Transverse colon (tissue), 4 donors: ENCODE measurements around the gene PLOD3. TPM values are rescaled to one million over a fixed set of nuclear protein-coding genes. Genes with fewer than 3 reads are reported as not detected.

ENCODE experiments used
- DNase-seq: peaks from one replicate; pipeline ENCODE4 v3.0.0-alpha.2; 2019
- H3K27ac ChIP-seq, 4 donors: fragments of 200-600 bp; sonication (generic); 2 replicates each; pipeline ENCODE4 v1.5.1; 2016 to 2018; ENCODE audit warnings: inconsistent platforms in 4 of 4
- H3K27me3 ChIP-seq: fragments of 200-600 bp; sonication (generic); 2 replicates; pipeline ENCODE4 v1.5.1; 2017; ENCODE audit warnings: inconsistent platforms
- H3K36me3 ChIP-seq, 4 donors: fragments of 200-600 bp; sonication (generic); 2 replicates each; pipeline ENCODE4 v1.5.1; 2017 to 2019; ENCODE audit warnings: inconsistent platforms in 4 of 4
- H3K4me1 ChIP-seq, 4 donors: fragments of 200-600 bp; sonication (generic); 2 replicates each; pipeline ENCODE4 v1.5.1; 2017 to 2020; ENCODE audit warnings: inconsistent platforms in 4 of 4
- H3K4me3 ChIP-seq, 4 donors: fragments of 200-600 bp; sonication (generic); 1 replicate in 1 of 4; 2 replicates in 3 of 4; pipeline versions ENCODE4 v1.5.1 to v1.6.1; 2017 to 2019; ENCODE audit warnings: inconsistent platforms in 4 of 4
- H3K9me3 ChIP-seq, 2 donors: fragments of 200-600 bp; sonication (generic); 2 replicates each; pipeline ENCODE4 v1.5.1; 2017 to 2019; ENCODE audit warnings: inconsistent platforms in 2 of 2
- EP300 ChIP-seq: sonication (generic); formaldehyde crosslinking; IDR thresholded peaks from one replicate; pipeline ENCODE4 v1.6.1; 2017; ENCODE audit warnings: antibody characterized with exemption, low read depth
- POLR2A ChIP-seq: fragments of 450-650 bp; IDR thresholded peaks from one replicate; pipeline ENCODE4 v1.6.1; 2016; ENCODE audit warnings: antibody characterized with exemption, mild to moderate bottlenecking, moderate library complexity
- POLR2AphosphoS5 ChIP-seq, 3 donors: sonication (generic); formaldehyde crosslinking; IDR thresholded peaks; one replicate each; pipeline ENCODE4 v1.6.1; 2016; ENCODE audit warnings: antibody characterized with exemption in 3 of 3
- WGBS, 2 donors: methylation state at CpG; one replicate each; pipeline ENCODE4 v1.1.5; 2018; ENCODE audit warnings: low coverage in 1 of 2; 5-methylcytosine and 5-hydroxymethylcytosine counted together
- in situ Hi-C, 4 donors: fragments of 200-750 bp; cut with MboI; loops; one replicate each; pipeline versions ENCODE4 v1.15.0 to v1.15.1; 2017; ENCODE audit warnings: low sequenced_read_pairs in 3 of 4, low pct_ligation_motif_present in 1 of 4, low pct_unique_long_range_greater_than_20kb in 1 of 4
- intact Hi-C: fragments of 100-400 bp; cut with DNase I; formaldehyde crosslinking; loops from one replicate; pipeline ENCODE4 v1.15.1; 2023; ENCODE audit warnings: low total_unique reads
- total RNA-seq, 4 donors: library from RNA; depleted of rRNA; stranded (reverse); fragments of >200 nt; gene quantifications; one replicate each; pipeline ENCODE4 v1.1.0, GENCODE V29; 2016
- TF ChIP-seq, protein P1 (sequence below), 5 experiments: fragments of 200-600 bp in 3 of 5; fragments of 450-650 bp in 2 of 5; sonication (generic) in 3 of 5; IDR thresholded peaks; 1 replicate in 2 of 5; 2 replicates in 3 of 5; pipeline ENCODE4 v1.5.1; 2016 to 2017; ENCODE audit warnings: antibody characterized with exemption in 5 of 5, inconsistent platforms in 3 of 5, mild to moderate bottlenecking in 2 of 5, moderate library complexity in 1 of 5

The PLOD3 gene
- total RNA-seq, 4 donors from 2014 or later = 48.4 to 81.2 (median 60.8) TPM

DNA sequence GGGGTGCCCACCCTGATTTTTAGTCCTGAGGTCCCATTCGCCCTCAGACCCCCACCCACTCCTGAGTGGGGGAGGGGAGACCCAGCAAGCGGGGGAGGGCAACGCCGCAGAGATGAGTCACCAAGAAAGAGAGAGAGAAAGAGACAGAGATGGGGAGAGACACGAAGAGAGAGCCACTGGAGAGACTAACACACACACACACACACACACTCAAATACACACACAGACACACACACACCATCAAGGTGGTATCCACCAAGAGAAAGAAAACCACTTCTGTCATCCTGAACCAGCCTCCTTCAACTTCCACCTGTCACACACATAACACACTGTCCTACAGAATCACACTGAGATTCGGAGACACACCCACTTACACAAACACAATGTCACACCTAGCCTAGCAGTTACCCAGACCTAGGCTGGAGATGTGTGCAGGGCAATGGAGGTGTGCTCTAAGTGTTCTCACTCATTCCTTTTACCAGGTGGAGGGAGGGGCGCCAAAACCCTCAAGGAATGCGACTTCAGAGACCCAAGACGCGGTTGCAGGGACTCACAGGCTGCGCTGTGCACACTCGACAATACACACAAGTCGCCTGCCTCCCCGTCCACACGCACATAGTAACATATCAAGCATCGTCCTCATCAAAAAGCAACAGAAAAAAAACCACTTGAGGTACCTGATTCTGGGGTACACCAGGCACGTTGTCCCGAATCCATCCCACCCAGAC is 48.1 kb downstream of the PLOD3 start:
- Histone ChIP-seq H3K27me3 (peaks cover 98% of the 10 kb centered on the region), H3K4me3 (no peak overlapping the region), H3K9me3 (no peaks in the 10 kb centered on the region), H3K27ac (no peak overlapping the region), H3K36me3 (no peaks in the 10 kb centered on the region), H3K4me1 (peaks cover 21 to 51% (median 45%) of the 10 kb centered on the region in 4 donors)
- no peak for DNase-seq
- WGBS, 2 donors = 4 to 5% methylated on average over 5 to 18 of the region's 18 CpGs
- in situ Hi-C loops (no loop called here), intact Hi-C loops (no loop called here)
- TF ChIP-seq POLR2AphosphoS5 (IDR thresholded peaks at IDR 0.05) (no peak), POLR2A (no peak)

DNA sequence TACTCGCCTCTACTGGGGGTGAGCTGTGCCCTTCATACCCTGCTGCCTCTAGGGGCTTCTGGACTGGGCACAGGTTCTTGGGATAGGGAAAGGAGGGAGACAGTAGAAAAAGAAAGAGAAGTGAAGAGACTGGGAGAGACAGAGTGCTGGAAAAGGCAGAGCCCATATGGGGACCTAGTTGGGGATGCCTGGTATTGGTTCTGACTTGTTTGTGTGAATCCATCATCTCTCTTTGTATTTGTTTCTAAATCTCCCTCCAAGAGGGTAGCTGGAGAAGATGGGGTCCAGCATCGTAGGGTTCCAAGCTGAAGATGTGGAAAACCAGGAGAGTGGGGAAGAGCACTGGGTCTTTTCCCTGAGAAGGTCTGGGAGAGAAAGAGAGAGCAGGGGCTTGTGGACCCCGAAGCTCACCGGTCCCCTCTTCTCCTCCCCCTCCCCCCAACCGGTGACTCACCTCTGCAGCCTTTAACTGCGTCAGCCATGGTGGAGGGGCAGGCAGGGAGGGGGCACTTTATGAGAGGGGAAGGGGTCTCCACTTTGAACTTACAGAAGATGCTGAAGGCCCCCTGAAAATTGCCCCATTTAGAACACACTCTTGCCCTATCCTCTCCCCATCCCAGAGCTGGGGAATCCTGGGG is 48.9 kb downstream of the PLOD3 start:
- 8% methylated on average over 6 of the region's 6 CpGs; no CpG with 5 or more reads in 1 of the 2 donors for WGBS, 2 donors
- H3K4me3 ChIP-seq = no peak overlapping the region
- no peaks in the 10 kb centered on the region for H3K36me3 ChIP-seq
- H3K27ac ChIP-seq = no peak overlapping the region
- intact Hi-C loops = no loop called here
- DNase-seq = no peak
- in situ Hi-C loops = no loop called here
- no peaks in the 10 kb centered on the region for H3K9me3 ChIP-seq
- no peak for TF ChIP-seq EP300
- TF ChIP-seq, protein P1, sequence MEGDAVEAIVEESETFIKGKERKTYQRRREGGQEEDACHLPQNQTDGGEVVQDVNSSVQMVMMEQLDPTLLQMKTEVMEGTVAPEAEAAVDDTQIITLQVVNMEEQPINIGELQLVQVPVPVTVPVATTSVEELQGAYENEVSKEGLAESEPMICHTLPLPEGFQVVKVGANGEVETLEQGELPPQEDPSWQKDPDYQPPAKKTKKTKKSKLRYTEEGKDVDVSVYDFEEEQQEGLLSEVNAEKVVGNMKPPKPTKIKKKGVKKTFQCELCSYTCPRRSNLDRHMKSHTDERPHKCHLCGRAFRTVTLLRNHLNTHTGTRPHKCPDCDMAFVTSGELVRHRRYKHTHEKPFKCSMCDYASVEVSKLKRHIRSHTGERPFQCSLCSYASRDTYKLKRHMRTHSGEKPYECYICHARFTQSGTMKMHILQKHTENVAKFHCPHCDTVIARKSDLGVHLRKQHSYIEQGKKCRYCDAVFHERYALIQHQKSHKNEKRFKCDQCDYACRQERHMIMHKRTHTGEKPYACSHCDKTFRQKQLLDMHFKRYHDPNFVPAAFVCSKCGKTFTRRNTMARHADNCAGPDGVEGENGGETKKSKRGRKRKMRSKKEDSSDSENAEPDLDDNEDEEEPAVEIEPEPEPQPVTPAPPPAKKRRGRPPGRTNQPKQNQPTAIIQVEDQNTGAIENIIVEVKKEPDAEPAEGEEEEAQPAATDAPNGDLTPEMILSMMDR (IDR thresholded peaks at IDR 0.05) = no peak
- no peak for TF ChIP-seq POLR2AphosphoS5 (IDR thresholded peaks at IDR 0.05)
- no peak for TF ChIP-seq POLR2A
- H3K27me3 ChIP-seq = peaks cover 98% of the 10 kb centered on the region
- peaks cover 26 to 52% (median 46%) of the 10 kb centered on the region in 4 donors for H3K4me1 ChIP-seq

DNA sequence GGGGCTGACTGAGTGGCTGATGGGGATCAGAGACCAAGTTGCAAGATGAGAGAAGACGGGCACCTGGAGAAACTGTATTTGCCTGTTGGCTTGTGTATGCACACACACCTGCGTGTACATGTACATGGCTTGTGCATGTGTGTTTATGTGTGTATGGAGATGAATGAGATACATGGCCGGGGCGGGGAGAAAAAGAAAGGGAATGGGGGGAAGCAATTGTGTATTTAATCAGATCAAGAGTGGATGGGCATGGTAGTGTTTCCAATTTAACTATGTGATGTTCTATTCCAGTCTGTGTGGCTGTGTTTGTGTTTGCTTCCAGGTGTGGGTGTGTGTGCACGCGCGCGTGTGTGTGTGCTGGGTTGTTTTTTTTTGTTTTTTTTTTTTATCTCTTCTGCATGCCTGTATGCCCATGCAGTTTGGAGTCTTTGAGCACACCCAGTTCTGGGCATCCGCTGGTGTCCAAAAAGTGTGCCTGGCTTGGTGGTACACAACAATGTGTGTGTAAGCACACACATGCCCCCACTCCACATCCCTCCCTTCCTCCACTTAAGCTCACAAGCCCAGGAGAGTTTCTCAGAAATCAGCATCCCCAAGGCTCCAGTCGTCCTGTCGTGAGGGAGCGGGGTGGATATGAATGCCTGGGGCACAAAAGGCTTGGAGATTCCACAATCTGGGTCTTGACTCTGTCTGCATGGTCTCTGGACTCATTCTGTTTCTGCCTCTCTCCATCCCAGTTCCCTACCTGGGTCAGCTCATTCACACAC is 49.6 kb downstream of the PLOD3 start:
- Histone ChIP-seq H3K27me3 (peaks cover 98% of the 10 kb centered on the region), H3K36me3 (no peaks in the 10 kb centered on the region), H3K4me1 (peaks cover 29 to 52% (median 47%) of the 10 kb centered on the region in 4 donors), H3K27ac (no peak overlapping the region), H3K4me3 (no peak overlapping the region), H3K9me3 (no peaks in the 10 kb centered on the region)
- intact Hi-C loops (no loop called here), in situ Hi-C loops (no loop called here)
- TF ChIP-seq, protein P1 (IDR thresholded peaks at IDR 0.05) = no peak
- TF ChIP-seq POLR2A (no peak), EP300 (no peak), POLR2AphosphoS5 (IDR thresholded peaks at IDR 0.05) (no peak)
- DNase-seq = no peak
- WGBS, 2 donors = 4 to 9% methylated on average over 8 to 12 of the region's 12 CpGs

DNA sequence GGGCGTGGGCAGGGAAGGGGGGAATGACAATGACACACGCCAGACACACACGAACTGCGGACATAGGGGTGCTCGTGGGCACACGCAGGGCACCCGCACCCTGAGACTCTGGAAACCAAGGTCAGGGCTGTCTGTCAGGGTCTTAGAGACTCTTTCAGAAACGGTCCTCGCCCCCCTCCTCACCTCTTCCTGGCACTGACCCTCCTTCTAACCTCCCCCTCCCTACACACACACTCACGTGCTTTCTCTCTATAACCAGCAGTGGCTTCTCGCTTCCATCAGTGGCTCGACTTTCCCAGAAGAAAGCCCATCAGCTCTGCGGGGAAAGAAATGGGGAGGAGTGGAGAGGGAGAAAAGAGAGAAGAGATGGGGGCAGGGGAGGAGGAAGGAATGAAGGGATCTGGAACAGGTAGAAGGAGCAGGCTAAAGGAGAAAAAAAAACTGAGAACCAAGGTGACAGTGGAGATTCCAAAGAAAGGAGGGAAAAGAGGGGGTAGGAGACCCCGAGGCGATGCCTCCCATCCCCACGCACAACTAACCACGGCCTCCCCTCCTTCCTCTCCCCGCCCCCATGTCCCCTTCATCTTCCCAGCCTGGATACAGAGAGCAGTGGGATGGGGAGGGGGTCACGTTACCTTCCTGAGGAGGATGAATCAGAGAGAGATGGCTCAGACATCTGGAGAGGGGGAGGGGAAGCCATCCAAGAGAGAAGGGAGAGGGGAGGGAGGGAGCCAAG is 50.3 kb downstream of the PLOD3 start:
- DNase-seq = no peak
- in situ Hi-C loops (no loop called here), intact Hi-C loops (no loop called here)
- Histone ChIP-seq H3K9me3 (no peaks in the 10 kb centered on the region), H3K4me3 (no peak overlapping the region), H3K36me3 (no peaks in the 10 kb centered on the region), H3K27me3 (peaks cover 98% of the 10 kb centered on the region), H3K27ac (no peak overlapping the region), H3K4me1 (peaks cover 31 to 51% (median 48%) of the 10 kb centered on the region in 4 donors)
- 5% methylated on average over 19 of the region's 19 CpGs; no CpG with 5 or more reads in 1 of the 2 donors for WGBS, 2 donors
- TF ChIP-seq POLR2AphosphoS5 (IDR thresholded peaks at IDR 0.05) (no peak), POLR2A (no peak), EP300 (no peak)
- TF ChIP-seq, protein P1 (IDR thresholded peaks at IDR 0.05) = no peak
